Measurements from ENCODE around the gene UNC5B. TPM values are rescaled to one million over a fixed set of nuclear protein-coding genes. Genes with fewer than 3 reads are reported as not detected.
A peak's percentile ranks its signal among the peaks of the same experiment; 100 is the strongest.

UNC5B gene
- polyA plus RNA-seq, 4 donors: 45.3 to 120 (median 62.3) TPM

DNA sequence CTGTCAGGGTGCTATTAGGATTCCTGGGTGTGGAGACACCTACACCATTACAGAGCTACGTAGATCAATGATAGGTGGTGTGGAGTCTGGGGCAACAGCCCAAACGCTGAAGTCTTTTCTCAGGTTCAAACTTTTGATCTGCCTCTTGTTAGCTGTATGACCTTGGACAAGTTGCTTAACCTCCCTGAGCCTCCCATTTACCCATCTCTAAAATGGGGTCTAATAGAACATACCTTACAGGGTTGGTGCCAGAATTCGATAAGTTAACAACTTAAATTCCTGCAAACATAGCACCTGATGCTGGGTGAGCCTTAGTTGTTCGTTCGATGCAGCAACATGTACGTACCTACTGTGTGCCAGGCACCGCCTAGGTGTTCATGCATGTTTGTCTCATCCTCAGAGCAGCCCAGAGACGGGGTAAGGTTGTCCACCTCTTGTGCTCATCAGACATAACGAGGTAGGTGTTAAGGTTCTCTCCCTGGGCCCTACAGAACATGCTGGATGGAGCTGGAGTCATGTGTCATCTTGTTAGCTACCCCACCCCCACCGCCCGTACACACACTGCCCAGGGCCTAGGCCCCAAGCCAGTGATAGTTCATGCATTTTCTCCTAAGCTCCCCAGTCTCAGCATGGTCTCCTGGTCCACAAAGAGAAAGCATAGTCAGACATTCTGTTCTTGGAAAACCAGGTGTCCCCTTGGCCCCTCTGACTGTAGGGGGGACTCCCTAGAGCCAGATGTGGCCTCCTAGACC, 65.7 kb downstream of the UNC5B start:
- no peak for DNase-seq (ENCODE audit: low read depth in 4 of 4, low spot score in 2 of 4)

GRCh38 chr10:71278691-71279588, 66.6 kb downstream of the UNC5B start:
- no peak for DNase-seq (ENCODE audit: low read depth in 4 of 4, low spot score in 2 of 4)

- DNase-seq (ENCODE audit: low read depth in 4 of 4, low spot score in 2 of 4): no peak
These were observed 67.3 kb downstream of the UNC5B start for GRCh38 chr10:71279590-71280170.

GRCh38 chr10:71280216-71280615, 67.8 kb downstream of the UNC5B start:
- no peak for DNase-seq (ENCODE audit: low read depth in 4 of 4, low spot score in 2 of 4)

- DNase-seq (ENCODE audit: low read depth in 4 of 4, low spot score in 2 of 4): no peak
These were observed 68.5 kb downstream of the UNC5B start for GRCh38 chr10:71280825-71281224.

DNA sequence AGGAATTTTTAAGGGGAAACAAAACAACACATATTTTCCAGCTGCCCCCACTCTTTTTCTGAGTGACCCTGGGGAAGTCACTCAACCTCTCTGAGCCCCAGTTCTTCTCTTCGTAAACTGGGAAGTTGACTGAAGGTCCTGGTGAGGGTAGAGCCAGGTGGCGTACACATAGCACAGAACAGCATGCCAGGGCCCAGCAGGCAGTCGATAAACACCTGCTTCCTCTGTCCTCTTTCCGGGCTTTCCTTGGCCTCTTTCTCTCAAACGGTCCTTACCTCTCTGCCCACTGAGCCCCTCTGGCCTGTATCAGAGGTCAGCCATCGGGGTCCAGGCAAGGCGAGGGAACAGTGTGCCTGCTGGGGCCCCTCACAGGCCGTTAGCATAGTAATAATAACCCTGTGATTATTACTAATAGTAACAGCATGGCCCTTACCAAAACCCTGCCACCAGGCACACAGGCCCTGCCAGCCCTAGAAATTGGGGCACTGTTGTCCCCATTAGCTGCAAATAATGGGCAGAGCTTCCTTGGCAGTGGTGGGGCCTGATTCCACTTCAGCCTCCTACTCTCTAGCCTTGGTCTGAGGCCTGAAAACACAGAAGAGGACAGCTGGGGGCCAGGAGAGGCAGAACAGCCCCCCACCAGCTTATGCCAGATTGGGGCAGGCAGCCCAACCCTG, 69.4 kb downstream of the UNC5B start:
- no peak for DNase-seq (ENCODE audit: low read depth in 4 of 4, low spot score in 2 of 4)

DNA sequence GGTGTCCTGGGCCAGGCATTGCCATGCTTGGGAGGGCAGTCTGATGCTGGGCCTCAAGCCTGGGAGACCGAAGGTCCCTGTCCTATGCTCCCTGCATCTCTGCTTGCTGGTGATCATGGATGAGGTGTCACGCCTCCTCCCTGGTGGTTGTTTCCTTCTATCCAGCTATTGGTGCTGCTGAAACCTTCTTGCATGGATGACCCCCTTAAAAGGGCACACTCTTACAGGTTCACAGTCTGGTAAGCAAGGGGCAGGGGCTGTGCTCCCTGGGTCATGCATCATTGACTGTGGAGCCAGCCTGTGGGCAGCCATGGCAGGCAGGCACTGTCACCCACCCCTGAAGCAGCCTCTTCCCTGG, 69.9 kb downstream of the UNC5B start:
- no peak for DNase-seq (ENCODE audit: low read depth in 4 of 4, low spot score in 2 of 4)

GRCh38 chr10:71283410-71283809, 71.0 kb downstream of the UNC5B start:
- no peak for DNase-seq (ENCODE audit: low read depth in 4 of 4, low spot score in 2 of 4)

GRCh38 chr10:71283876-71284275, 71.5 kb downstream of the UNC5B start:
- no peak for DNase-seq (ENCODE audit: low read depth in 4 of 4, low spot score in 2 of 4)

- DNase-seq (ENCODE audit: low read depth in 4 of 4, low spot score in 2 of 4): no peak
These were observed 72.3 kb downstream of the UNC5B start for GRCh38 chr10:71284544-71285179.

GRCh38 chr10:71285180-71285545, 72.8 kb downstream of the UNC5B start:
- peak in 1 of 4 donors; percentile 48 for DNase-seq (ENCODE audit: low read depth in 4 of 4, low spot score in 2 of 4)

DNA sequence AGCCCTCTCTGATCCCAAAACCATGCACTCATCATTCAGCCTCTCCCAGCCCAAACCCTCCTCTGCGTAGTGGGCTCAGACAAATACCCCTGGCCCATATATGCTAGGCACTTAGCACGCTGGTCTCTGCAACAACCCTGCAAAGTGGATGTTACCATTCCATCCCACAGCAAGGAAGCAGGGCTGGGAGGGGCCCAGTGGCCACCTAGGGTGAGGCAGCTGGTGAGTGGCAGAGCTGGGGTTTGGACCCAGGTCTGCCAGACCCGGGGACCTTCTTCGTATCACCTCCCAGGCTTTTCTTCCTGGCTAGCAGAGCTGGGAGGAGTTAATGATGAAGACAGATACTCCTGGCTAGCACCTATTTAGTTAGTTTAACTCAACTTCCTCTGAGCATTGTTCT, 73.6 kb downstream of the UNC5B start:
- DNase-seq (ENCODE audit: low read depth in 4 of 4, low spot score in 2 of 4): no peak

DNA sequence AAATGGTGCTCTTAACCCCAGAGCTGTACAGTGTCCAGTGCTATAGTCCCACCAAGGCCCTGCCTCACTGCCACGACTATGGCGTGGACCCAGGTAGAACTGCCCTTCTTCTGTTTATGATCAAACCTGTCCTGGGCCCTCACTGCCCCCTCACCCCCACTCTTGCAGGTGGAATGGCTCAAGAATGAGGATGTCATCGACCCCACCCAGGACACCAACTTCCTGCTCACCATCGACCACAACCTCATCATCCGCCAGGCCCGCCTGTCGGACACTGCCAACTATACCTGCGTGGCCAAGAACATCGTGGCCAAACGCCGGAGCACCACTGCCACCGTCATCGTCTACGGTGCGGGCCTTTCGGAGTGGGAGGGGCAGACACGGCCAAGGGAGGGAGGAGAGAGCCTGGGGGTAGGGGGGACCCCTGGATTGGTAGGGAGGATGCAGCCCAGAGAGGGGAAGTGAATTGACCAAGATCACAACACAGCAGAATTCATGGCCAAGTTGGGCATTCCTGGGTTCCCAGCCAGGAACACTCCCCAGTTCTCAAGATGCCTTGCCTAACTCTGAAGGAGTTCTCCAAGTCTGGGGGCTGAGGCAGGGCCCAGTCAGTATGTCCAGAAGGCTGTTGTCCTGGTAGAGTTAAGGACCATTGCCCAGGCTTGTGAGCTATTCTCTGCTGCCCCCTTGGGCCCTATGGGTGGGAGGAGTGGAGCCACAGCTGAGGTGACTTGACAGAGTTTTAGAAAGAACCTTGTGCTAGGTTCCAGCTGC, 74.3 kb downstream of the UNC5B start:
- DNase-seq (ENCODE audit: low read depth in 4 of 4, low spot score in 2 of 4): no peak

- DNase-seq (ENCODE audit: low read depth in 4 of 4, low spot score in 2 of 4): no peak
These were observed 75.1 kb downstream of the UNC5B start for GRCh38 chr10:71287456-71287855.

DNA sequence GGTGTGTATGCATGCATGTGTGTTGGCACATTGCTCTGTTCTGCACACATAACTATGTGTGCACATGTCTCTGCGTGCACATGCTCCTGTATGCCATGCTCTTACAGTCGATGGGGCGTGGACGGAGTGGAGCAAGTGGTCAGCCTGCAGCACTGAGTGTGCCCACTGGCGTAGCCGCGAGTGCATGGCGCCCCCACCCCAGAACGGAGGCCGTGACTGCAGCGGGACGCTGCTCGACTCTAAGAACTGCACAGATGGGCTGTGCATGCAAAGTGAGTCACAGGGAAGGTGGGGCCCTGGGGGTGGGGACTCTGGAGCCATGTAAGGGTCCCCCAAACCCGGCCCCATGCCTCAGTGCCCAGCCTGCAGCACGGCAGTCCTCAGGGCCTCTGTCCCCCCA, 76.1 kb downstream of the UNC5B start:
- DNase-seq (ENCODE audit: low read depth in 4 of 4, low spot score in 2 of 4): no peak

DNA sequence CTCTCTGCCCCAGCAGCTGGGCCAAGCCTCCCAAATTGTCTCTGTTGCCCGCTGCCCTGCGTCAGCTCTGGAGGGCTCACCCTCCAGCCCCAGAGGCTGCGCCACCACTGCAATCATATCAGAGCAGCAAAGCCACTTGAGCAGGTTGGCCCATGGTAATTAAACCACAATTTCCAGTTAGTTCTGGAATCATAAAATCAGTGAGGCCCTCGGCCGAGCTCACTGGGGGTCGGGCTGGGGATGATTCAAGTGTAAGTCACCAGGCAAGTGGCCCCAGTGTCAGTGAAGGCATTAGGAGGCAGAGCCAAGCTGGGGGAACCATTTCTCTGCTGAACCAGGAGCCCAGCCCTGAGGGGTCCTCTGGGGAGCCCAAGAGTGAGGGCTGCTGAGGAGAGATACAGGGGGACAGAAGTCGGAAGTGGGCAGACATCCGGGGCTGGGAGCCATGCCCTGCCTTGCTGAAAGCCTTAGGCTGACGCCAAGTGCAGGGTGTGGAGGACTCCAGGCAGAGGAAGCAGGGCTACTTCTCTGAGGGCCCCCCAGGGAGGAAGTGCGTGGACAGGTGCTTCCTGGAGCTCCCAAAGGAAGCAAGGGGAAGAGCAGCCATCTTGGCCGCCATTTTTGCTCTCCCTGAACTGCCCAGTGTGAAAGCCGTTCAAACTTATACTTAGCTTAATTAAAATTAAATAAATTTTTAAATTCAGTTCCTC, 77.2 kb downstream of the UNC5B start:
- no peak for DNase-seq (ENCODE audit: low read depth in 4 of 4, low spot score in 2 of 4)

GRCh38 chr10:71290331-71290730, 78.0 kb downstream of the UNC5B start:
- no peak for DNase-seq (ENCODE audit: low read depth in 4 of 4, low spot score in 2 of 4)

GRCh38 chr10:71290806-71291527, 78.6 kb downstream of the UNC5B start:
- no peak for DNase-seq (ENCODE audit: low read depth in 4 of 4, low spot score in 2 of 4)

DNA sequence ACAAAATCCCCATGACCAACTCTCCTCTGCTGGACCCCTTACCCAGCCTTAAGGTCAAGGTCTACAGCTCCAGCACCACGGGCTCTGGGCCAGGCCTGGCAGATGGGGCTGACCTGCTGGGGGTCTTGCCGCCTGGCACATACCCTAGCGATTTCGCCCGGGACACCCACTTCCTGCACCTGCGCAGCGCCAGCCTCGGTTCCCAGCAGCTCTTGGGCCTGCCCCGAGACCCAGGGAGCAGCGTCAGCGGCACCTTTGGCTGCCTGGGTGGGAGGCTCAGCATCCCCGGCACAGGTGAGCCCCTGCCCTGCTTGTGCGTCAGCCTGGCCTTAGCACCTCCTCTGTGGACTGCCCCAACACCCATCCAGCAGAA, 79.1 kb downstream of the UNC5B start:
- no peak for DNase-seq (ENCODE audit: low read depth in 4 of 4, low spot score in 2 of 4)
